GM19023 (cell line): ENCODE data around the gene DGCR2.
"Not testable (repeated sequence)": the region's sequence is repeated elsewhere in the genome, so short reads cannot be mapped to it uniquely, and the experiment has no call there.

Experiments used
- ATAC-seq: cut with Tn5 transposase; IDR thresholded peaks from one replicate; pipeline ENCODE4 v1.9.1; 2021; ENCODE audit warnings: mild to moderate bottlenecking, moderate library complexity; ENCODE audit not compliant: unreplicated experiment

The DGCR2 gene, protein sequence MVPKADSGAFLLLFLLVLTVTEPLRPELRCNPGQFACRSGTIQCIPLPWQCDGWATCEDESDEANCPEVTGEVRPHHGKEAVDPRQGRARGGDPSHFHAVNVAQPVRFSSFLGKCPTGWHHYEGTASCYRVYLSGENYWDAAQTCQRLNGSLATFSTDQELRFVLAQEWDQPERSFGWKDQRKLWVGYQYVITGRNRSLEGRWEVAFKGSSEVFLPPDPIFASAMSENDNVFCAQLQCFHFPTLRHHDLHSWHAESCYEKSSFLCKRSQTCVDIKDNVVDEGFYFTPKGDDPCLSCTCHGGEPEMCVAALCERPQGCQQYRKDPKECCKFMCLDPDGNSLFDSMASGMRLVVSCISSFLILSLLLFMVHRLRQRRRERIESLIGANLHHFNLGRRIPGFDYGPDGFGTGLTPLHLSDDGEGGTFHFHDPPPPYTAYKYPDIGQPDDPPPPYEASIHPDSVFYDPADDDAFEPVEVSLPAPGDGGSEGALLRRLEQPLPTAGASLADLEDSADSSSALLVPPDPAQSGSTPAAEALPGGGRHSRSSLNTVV

DNA sequence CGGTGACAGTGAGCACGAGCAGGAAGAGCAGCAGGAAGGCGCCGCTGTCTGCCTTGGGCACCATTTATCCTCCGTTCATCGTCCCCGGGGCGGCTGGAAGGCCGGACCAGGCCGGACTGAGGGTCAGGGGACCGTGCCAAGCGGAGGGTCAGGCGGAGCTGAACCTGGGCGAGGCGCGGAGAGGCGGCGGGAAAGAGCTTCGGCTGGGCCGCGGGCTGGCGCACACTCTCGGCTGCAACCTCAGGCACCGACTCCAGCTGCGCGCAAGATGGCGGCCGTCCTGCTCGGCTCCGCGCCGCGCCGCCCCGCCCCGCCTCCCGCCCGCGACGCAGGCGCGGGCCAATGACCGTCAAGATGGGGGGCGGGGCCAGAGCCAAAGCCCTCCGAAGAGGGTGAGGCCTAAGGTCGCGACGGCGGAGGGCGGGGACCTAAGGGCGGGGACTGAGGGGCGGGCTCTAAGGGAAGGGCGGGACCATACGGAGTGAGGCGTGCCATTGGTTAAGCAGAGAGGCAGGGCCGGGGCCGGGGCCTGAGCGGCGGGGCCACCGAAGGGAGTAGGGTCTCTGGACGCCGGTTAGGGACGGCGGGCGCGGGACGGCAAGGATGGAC lies at the start of gene DGCR2:
Gene DGCR2, minus strand, starts transcription at position 270 of the 609 bp plus-strand sequence. Its CDS starts 206 bp downstream, at position 64.
- ATAC-seq: peak; percentile 88

DNA sequence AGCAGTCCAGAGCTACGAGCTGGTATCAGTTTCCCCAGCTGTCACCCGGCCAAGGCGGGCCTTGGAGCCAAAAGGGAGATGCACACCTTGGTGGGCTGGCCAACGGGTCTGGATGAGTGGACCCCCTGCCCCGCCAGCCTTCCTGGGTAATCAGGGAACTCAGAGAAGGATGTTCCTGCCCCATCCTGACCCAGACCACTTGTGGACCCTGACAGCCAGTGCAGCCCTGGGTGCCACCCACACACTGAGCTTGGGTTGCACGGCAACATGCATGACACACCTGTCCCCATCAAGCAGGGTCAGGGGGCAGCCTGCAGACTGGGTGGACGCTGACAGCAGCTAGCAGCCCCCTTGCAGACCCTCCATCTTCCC lies 47.7 kb upstream of the DGCR2 start:
- ATAC-seq: no peak

GRCh38 chr22:19169002-19169946 lies 47.1 kb upstream of the DGCR2 start:
- ATAC-seq: no peak

GRCh38 chr22:19168088-19168890 lies 46.1 kb upstream of the DGCR2 start:
- no peak for ATAC-seq

- ATAC-seq: no peak
Observed at GRCh38 chr22:19167106-19167869, 45.1 kb upstream of the DGCR2 start.

- ATAC-seq: no peak
Observed at GRCh38 chr22:19166421-19166820, 44.2 kb upstream of the DGCR2 start.

DNA sequence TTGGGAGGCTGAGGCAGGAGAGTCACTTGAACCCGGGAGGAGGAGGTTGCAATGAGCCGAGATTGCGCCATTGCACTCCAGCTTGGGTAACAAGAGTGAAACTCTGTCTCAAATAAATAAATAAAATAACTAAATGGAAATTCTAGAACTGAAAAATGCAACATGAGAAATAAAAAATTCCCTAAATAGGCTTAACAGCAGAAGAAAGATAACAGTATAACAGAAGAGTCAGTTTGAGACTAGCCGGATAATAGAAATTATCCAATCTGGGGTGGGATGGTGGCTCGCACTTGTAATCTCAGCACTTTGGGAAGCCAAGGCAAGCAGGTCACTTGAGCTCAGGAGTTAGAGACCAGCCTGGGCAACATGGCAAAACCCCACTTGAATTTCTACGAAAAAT lies 42.2 kb upstream of the DGCR2 start:
- no peak for ATAC-seq

- not testable (repeated sequence) for ATAC-seq
Observed at GRCh38 chr22:19158649-19159048, 36.4 kb upstream of the DGCR2 start.

DNA sequence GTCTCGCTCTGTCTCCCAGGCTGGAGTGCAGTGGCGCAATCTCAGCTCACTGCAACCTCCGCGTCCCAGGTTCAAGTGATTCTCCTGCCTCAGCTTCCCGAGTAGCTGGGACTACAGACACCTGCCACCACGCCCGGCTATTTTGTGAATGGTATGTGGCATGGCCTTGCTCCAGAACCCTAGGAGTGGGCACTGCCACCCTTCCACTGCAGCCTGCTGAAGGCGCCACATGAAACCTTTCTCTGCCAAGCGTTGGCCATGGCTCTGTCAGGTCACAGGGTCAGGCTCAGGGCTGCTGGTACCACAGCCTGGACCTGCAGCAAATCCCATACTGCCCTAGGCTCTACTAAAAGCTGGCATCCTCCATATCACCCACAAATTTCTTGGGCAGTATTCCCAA lies 33.9 kb upstream of the DGCR2 start:
- not testable (repeated sequence) for ATAC-seq

GRCh38 chr22:19152942-19153883 lies 31.0 kb upstream of the DGCR2 start:
- no peak for ATAC-seq

DNA sequence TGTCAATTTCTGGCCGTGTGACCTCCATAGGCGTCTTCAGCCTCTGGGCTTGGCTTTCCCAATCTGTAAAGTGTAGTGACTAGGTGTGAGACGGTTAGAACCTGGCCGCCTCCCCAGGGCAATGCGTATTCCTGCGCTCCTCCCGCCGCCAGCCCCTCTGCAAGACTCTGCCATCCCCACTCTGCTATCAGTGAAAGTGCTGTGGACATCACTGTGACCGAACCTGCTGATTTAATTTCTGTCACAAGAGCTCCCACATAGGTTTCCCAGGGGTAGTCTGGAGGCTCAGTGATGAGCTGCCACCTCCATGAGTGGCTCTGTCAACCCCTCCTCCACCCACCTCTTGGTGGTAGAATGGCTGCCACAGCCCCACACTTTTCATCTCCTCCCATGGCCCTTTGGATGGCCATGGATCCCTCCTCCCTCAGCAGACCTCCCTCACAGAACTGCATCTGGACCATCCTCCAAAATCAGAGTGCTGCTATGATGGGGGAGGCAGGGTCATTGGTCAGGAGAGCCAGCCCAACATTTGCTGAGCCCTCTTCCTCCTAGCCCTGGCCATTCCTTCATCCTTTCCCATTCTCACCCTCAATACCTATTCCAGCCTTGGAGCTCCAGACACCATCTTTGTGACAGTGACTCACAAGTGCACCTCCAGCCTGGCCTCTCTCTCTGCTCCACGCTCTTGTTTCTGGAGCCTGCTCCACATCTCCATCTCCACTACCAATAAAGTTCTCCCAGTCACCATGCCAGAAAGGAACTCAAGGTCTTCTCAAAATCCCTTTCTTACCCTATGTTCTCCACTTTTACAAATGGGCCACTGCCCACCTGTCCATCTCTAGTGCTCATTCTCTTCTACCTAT lies 29.3 kb upstream of the DGCR2 start:
- no peak for ATAC-seq

DNA sequence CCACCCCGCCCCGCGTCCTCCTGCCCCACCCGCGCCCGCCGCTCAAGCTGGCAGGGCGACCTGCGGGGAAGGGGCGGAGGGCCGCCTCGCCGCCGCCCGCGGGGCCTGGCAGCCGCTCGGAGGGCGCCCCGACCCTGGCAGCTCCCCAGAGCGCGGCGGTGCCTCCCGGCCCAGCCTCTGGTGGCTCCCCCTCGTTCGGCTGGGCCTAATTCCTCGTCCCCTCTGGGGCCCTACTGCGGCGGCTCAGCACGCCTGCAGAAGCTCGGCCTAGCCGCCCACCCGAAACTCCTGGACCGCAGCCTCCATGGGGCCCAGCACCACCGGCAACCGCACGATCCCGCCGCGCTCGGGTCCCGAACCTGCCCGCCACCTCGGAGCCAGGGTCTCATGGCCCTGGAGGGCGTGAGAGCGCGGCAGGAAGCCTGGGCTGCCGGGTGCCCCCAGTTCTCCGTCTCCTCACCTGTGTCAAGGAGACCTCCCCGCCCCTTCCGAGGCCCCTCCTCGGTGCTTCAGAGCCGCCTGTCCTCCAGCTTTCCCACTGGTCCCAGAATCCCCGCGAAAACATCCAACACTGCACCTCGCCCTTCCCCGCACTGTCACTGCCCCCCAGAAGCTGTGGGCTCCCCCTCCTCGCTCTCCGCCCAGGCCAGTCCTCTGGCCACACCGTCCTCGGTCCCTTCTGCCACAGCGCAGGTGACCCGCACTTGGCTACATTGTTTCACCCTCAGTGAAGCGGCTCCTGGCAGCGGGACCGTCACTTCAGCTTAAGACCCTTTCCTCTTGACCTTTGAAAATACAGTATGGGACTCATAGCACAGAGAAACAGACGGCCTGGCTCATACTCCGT lies 28.5 kb upstream of the DGCR2 start:
- no peak for ATAC-seq

DNA sequence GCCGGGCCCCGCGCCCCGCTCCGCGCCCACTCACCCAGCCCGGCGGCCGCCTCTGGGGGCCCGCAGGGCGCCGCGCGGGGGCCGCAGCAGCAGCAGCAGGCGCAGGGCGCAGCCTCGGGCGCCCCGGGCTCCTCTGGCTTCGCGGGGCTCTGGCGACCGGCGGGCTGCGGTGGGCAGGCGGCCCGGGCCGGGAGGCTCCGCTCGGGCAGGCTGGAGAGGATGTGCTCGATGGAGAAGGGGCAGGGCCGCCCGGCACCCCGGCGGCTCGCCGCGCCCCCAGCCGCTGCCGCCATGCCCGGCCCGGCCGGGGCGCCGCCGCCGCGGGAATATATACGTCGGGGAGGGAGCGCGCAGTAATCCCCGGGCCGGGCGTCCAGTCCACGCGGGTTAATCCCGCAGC lies 27.8 kb upstream of the DGCR2 start, which contains the start of gene GSC2:
Gene GSC2, minus strand, starts transcription at position 302 of the 400 bp plus-strand sequence. Its CDS starts 9 bp downstream, at position 293.
- no peak for ATAC-seq

GRCh38 chr22:19149047-19149883 lies 27.1 kb upstream of the DGCR2 start:
- no peak for ATAC-seq

DNA sequence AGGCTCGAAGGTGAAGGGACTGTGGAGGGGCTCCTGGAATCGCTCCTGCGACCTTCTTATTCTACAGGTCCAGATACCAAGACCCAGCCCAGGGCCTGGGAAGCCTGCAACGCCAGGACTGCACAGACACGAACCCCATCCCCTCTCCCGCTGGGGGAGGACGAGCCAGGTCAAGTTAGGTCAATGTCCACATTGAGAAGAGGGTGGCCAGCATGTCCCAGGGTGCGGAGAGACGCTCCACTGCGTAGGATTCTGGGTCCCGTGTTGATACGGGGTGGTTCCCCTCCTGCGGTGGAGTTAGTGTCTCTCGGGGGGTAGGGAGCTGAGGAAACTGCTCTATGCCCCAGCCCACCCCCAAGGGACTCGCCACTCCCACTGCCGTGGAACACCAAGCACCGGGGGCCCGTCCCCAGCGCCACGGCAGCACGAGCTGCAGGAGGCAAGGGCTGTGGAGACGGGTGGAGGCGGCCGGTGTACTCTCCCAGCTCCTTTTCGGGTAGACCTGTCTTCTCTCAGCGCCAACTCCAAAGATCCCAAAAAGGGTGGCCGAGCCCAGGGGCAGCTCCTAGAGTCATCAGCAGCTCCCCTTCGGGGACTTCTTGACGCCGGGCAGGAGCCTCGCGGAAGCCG lies 26.3 kb upstream of the DGCR2 start:
- ATAC-seq: no peak
